Heart right ventricle (tissue), 16 donors: ENCODE measurements around the gene RAB36. TPM values are rescaled to one million over a fixed set of nuclear protein-coding genes. Genes with fewer than 3 reads are reported as not detected.

Source experiments
- ATAC-seq, 8 donors: fragments of 200-7000 bp; cut with Tn5 transposase; one replicate each; pipeline ENCODE4 v1.9.1; 2020; ENCODE audit warnings: mild to moderate bottlenecking in 8 of 8, moderate library complexity in 8 of 8, moderate number of reproducible peaks in 1 of 8
- DNase-seq, 2 donors: peaks; one replicate each; pipeline ENCODE4 v3.0.0-alpha.2; 2020
- H3K27ac ChIP-seq, 10 donors: fragments of 200-600 bp; sonication (generic) in 2 of 10; one replicate each; pipeline versions ENCODE4 v1.5.0 to v1.8.0; 2020 to 2022; ENCODE audit warnings: mild to moderate bottlenecking in 3 of 10
- H3K27me3 ChIP-seq, 7 donors: fragments of 200-600 bp; one replicate each; pipeline ENCODE4 v1.8.0; 2021 to 2022; ENCODE audit warnings: mild to moderate bottlenecking in 2 of 7
- H3K36me3 ChIP-seq, 9 donors: fragments of 200-600 bp; sonication (generic) in 1 of 9; one replicate each; pipeline versions ENCODE4 v1.5.0 to v1.8.0; 2020 to 2022; ENCODE audit warnings: mild to moderate bottlenecking in 2 of 9
- H3K4me1 ChIP-seq, 9 donors: fragments of 200-600 bp; sonication (generic) in 1 of 9; one replicate each; pipeline versions ENCODE4 v1.5.0 to v1.8.0; 2020 to 2022; ENCODE audit warnings: mild to moderate bottlenecking in 4 of 9
- H3K4me3 ChIP-seq, 10 donors: fragments of 200-600 bp; sonication (generic) in 2 of 10; one replicate each; pipeline versions ENCODE4 v1.5.0 to v1.8.0; 2020 to 2022; ENCODE audit warnings: mild to moderate bottlenecking in 7 of 10, moderate library complexity in 2 of 10
- H3K9me3 ChIP-seq, 11 donors: fragments of 200-600 bp in 10 of 11; sonication (generic) in 2 of 11; one replicate each; pipeline versions ENCODE4 v1.5.0 to v1.8.0; 2013 to 2022; ENCODE audit warnings: mild to moderate bottlenecking in 2 of 11, control low read depth in 1 of 11, moderate library complexity in 1 of 11
- WGBS, 2 donors: extraction: QIAGEN DNeasy Blood & Tissue Kit; methylation state at CpG; one replicate each; pipeline ENCODE4 v1.1.7; 2013; ENCODE audit warnings: inconsistent platforms in 1 of 2; 5-methylcytosine and 5-hydroxymethylcytosine counted together
- intact Hi-C, 10 donors: fragments of 100-400 bp; cut with DNase I; formaldehyde crosslinking; loops; one replicate each; pipeline versions ENCODE4 v1.11.1 to v1.14.2; 2022
- polyA plus RNA-seq, 2 donors: library from polyadenylated mRNA; stranded (reverse); fragments of 200-250 nt; gene quantifications; one replicate each; pipeline ENCODE4 v1.2.3, GENCODE V29; 2013
- total RNA-seq, 10 donors: library from RNA; stranded (reverse); fragmentation: NEBNext Ultra II Directional in 3 of 10; extraction: Animal tissue kit (Norgen Biotek cat#: 25700) in 3 of 10; gene quantifications; one replicate each; pipeline versions ENCODE4 v1.2.1 to v1.2.4, GENCODE V29; 2021 to 2023
- TF ChIP-seq, protein P1 (sequence below), 9 donors: fragments of 200-600 bp; sonication (generic) in 2 of 9; IDR thresholded peaks; one replicate each; pipeline versions ENCODE4 v1.5.0 to v1.8.0; 2021 to 2022; ENCODE audit warnings: antibody characterized with exemption in 9 of 9, mild to moderate bottlenecking in 5 of 9, moderate library complexity in 1 of 9
- donor health status: Arrhythmogenic right ventricular cardiomyopathy.
- donor health status: ischemic (EF 13 %, LVEDD 7.1; RV severe dilation, severe dysfunction).
- donor health status: healthy with polysubstance abuse.
- donor health status: DM: no; HTN: yes; CAD: no.
- donor health status: DM: no; HTN: no; CAD: no.
- donor health status: ischemic (EF 25% LVEDD 6.9; RV normal size, moderate dysfunction).
- donor health status: ischemic (EF 25% LVEDD 5.7; RV mildly dilated, moderate dysfunction).
- donor health status: healthy.
- donor health status: DM: yes; HTN: yes; CAD: no.
- donor health status: Ischemic cardiomyopathy.
- donor health status: ischemic (EF 35%, LVEDD 5.7; RV mildly dilated, moderate dysfunction).
- donor health status: nonischemic (EF 11% LVEDD 7.7; RV severe dilation, severe dysfunction).
- donor health status: DM: yes; HTN: yes; CAD: no.
- donor health status: PGD.
- donor health status: ischemic (EF 29% LVEDD 5.4; RV normal size, mild dysfunction).
- donor health status: nonischemic (EF 23%, LVEDD 6.1; RV moderate dilation, normal function).

RAB36 gene
- total and polyA plus RNA-seq, 12 donors, result 0.15 to 1.00 (median 0.43) TPM

DNA sequence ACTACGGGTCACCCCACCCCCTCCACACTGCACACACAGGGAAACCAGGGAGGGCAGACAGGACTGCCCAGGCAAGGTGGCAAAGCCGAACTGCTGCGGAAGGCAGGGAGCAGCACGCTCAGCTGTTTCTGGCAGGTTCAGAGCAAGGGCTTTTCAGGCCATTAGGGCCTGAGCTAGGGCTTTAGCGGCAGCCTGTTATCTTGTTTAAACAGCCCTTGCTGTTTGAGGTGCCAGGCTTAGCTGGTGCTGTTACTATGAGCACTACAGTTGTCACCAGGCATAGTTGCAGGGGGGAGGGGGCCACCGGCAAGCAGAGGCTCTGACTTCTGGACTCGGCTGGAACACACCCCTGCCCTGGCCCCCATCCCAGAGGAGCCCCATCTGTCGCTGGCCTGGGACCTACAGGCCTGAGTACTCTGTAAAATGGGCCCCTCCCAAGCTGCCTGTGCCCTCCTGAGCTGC lies 38.3 kb upstream of the RAB36 start:
- 57 to 62% methylated on average over 8 of the region's 8 CpGs for WGBS, 2 donors
- TF ChIP-seq, protein P1, sequence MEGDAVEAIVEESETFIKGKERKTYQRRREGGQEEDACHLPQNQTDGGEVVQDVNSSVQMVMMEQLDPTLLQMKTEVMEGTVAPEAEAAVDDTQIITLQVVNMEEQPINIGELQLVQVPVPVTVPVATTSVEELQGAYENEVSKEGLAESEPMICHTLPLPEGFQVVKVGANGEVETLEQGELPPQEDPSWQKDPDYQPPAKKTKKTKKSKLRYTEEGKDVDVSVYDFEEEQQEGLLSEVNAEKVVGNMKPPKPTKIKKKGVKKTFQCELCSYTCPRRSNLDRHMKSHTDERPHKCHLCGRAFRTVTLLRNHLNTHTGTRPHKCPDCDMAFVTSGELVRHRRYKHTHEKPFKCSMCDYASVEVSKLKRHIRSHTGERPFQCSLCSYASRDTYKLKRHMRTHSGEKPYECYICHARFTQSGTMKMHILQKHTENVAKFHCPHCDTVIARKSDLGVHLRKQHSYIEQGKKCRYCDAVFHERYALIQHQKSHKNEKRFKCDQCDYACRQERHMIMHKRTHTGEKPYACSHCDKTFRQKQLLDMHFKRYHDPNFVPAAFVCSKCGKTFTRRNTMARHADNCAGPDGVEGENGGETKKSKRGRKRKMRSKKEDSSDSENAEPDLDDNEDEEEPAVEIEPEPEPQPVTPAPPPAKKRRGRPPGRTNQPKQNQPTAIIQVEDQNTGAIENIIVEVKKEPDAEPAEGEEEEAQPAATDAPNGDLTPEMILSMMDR (IDR thresholded peaks at IDR 0.05), result no peak

DNA sequence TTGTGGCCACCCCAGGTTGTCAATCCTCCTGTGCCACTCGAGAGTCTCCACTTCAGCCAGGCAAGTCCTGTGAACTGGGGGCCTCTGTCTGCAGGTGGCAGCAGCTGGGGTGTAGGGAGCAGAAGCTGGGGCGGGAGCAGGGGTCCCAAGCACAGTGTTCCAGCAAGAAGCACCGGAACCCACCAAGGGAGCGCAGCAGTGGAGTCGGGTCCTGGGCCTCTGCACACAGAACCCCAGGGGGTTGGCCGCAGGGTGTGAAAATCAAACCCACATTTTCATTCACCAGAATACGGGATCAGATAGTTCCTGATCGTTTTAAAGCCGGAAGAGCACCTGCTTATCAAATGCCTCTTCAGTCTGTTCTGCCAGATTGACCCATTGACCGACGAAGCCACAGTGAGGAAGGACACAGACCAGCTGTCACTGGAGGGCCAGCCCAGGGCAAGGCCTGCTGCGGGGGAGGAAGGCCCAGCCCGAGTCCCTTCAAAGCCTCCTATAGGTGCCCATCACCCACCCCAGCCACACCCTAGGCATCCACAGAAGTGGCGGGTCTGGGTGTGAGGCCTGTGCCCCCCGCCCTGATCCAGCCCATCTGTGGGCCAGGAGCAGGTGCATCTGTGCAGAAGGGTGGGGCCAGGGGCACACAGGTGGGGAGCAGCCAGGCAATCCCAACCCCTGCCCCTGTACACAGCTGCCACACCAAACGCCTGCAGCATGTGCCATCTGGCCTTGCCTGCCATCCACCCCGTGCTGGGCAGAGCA lies 37.6 kb upstream of the RAB36 start:
- no peaks in the 10 kb centered on the region for H3K9me3 ChIP-seq
- DNase-seq, result no peak
- H3K36me3 ChIP-seq, result no peaks in the 10 kb centered on the region
- intact Hi-C loops, result loop anchor here in 1 of 10 donors (5.0 kb wide), 1 partner anchor 40 kb away; no protein-coding TSS in a partner anchor
- H3K27me3 ChIP-seq, result no peaks in the 10 kb centered on the region
- TF ChIP-seq, protein P1 (IDR thresholded peaks at IDR 0.05), result no peak
- no peak for ATAC-seq
- H3K4me1 ChIP-seq, result peaks cover 0 to 27% (median 12%) of the 10 kb centered on the region in 9 donors
- H3K27ac ChIP-seq, result no peak overlapping the region
- no peak overlapping the region for H3K4me3 ChIP-seq
- 88 to 91% methylated on average over 16 to 17 of the region's 17 CpGs for WGBS, 2 donors

More for the DNA sequence above, 38.3 kb upstream of the RAB36 start:
- no peak overlapping the region for H3K4me3 ChIP-seq
- DNase-seq, result peak; percentile 45 to 65
- H3K4me1 ChIP-seq, result peaks cover 0 to 30% (median 9%) of the 10 kb centered on the region in 9 donors
- no peaks in the 10 kb centered on the region for H3K9me3 ChIP-seq
- peak; percentile 62 to 89 (median 70) for ATAC-seq
- intact Hi-C loops, result loop anchor here in 1 of 10 donors (5.0 kb wide), 1 partner anchor 40 kb away; no protein-coding TSS in a partner anchor
- no peaks in the 10 kb centered on the region for H3K36me3 ChIP-seq
- H3K27ac ChIP-seq, result peak overlapping the region in 1 of 10 donors; percentile 42
- no peaks in the 10 kb centered on the region for H3K27me3 ChIP-seq

DNA sequence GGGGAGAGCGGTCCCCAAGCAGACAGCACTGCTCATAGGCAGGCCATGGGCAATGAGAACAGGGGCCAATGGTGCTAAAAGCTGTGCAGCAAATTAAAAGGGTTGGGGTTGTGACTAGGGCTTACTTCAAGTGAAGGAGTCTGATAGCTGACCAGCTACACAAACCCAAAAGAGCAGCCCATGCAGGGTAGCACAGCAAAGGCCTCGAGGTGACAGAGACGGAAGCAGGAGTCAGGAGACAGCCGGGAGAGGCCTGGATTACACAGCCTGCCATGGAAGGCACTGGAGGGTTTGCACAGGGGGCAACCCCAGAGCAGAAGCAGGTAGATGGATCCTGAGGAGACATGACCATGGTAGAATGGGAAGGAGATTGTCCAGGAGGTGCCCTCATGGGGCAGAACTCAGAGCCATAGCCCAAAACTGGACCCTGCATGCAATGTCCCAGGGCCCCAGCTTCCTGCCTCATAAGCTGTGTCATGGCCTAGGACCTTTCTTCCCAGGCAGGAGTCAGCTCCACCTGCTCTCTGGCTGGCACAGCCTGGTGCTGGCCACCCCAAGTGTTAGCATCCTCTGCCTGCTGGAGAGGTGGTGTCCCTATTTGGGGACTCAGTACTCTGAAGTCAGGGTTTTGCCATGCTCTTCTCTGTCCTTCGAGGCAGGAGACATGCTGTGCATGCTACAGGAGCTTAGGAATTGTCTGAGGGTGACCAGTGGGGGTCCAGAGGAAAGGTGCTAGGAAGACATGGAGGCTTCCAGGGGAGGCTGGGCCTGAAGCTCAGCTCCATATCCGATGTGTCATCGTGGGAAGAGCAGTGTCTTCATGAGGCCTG lies 36.8 kb upstream of the RAB36 start:
- TF ChIP-seq, protein P1 (IDR thresholded peaks at IDR 0.05), result no peak
- 86 to 96% methylated on average over 7 of the region's 7 CpGs for WGBS, 2 donors
- DNase-seq (no peak), ATAC-seq (no peak)
- intact Hi-C loops, result loop anchor here in 1 of 10 donors (5.0 kb wide), 1 partner anchor 41 kb away; no protein-coding TSS in a partner anchor
- H3K9me3 ChIP-seq, result no peaks in the 10 kb centered on the region
- H3K27ac ChIP-seq, result no peak overlapping the region
- peaks cover 0 to 34% (median 20%) of the 10 kb centered on the region in 9 donors for H3K4me1 ChIP-seq
- H3K36me3 ChIP-seq, result no peaks in the 10 kb centered on the region
- no peaks in the 10 kb centered on the region for H3K27me3 ChIP-seq
- no peak overlapping the region for H3K4me3 ChIP-seq

DNA sequence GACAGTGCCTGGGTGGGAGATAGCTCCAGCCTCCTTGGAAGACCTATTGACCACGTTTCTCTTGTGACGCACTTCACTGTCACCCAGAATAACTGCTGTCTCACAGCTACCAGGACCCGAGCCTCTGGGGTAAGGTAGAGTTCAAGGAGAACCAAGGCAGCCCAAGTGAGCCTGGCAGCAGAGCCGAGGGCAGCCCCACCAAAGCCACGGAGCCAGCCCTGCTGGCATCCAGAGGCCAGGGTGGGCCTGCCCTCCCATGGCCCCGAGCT lies 36.3 kb upstream of the RAB36 start:
- Histone ChIP-seq H3K4me1 (peaks cover 0 to 39% (median 23%) of the 10 kb centered on the region in 9 donors), H3K9me3 (no peaks in the 10 kb centered on the region), H3K27ac (no peak overlapping the region), H3K36me3 (no peaks in the 10 kb centered on the region), H3K4me3 (no peak overlapping the region), H3K27me3 (no peaks in the 10 kb centered on the region)
- ATAC-seq (no peak), DNase-seq (no peak)
- WGBS, 2 donors, result 94 to 100% methylated on average over 6 of the region's 6 CpGs
- intact Hi-C loops, result loop anchor here in 1 of 10 donors (5.0 kb wide), 1 partner anchor 42 kb away; no protein-coding TSS in a partner anchor
- TF ChIP-seq, protein P1 (IDR thresholded peaks at IDR 0.05), result no peak
